Ramos (cell line): ENCODE measurements around the gene MYBPHL.

ENCODE experiments used
- in situ Hi-C: fragments of 300-500 bp; cut with MboI; formaldehyde crosslinking; loops from one replicate; pipeline ENCODE4 v1.14.3; 2022; ENCODE audit warnings: low sequenced_read_pairs; ENCODE audit not compliant: unreplicated experiment

Gene MYBPHL

DNA sequence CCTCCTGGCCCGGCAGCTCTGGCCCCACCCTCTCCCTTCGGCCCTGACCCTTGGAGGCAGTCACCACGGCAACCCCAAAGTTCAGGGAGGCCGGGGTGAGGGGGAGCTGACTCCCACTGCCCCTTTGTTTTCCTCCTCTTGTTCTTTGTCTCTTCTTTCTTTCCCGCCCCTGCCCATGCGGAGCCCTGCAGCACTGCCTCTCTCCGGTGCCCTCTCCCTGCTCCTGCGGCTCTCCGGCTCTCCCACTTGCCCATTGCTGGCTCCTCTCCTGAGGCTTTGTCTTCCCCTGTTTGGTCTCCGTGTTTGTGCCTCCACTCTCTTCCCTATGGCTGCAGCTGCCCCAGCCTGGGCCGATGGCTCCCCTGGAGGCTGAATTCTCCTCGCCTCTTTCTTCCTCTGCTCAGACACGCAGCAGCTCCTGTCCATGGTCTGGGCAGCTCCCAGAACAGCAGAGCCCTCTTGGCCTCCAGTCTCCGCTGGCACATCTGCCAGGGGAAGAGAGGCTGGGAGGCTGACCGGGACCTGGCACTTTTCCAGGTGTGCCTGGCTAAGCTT is 51.6 kb downstream of the MYBPHL start:
- in situ Hi-C loops = no loop called here

DNA sequence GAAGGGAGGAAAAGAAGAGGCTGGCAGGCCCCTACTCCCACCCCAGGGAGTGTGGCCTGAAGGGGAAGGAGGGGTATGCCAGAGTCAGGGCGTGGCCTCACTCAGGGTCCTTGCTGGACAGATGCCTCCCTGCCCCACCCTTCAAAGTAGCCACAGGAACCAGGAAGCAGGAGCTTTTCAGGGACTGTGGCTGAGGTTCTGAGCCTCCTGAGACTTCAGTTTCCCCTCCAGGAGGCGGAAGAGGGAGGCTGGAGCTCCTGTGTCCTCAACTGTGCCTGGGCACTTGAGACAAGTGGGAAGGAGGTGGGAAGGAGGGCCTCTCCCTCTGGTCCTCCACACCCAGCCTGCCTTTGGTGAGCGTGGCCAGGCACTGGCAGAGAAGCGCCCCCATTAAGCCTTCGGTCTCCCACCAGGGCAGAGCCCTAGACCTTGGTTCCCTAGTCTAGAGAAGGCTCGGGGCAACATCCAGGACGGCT is 52.2 kb downstream of the MYBPHL start:
- in situ Hi-C loops = no loop called here

DNA sequence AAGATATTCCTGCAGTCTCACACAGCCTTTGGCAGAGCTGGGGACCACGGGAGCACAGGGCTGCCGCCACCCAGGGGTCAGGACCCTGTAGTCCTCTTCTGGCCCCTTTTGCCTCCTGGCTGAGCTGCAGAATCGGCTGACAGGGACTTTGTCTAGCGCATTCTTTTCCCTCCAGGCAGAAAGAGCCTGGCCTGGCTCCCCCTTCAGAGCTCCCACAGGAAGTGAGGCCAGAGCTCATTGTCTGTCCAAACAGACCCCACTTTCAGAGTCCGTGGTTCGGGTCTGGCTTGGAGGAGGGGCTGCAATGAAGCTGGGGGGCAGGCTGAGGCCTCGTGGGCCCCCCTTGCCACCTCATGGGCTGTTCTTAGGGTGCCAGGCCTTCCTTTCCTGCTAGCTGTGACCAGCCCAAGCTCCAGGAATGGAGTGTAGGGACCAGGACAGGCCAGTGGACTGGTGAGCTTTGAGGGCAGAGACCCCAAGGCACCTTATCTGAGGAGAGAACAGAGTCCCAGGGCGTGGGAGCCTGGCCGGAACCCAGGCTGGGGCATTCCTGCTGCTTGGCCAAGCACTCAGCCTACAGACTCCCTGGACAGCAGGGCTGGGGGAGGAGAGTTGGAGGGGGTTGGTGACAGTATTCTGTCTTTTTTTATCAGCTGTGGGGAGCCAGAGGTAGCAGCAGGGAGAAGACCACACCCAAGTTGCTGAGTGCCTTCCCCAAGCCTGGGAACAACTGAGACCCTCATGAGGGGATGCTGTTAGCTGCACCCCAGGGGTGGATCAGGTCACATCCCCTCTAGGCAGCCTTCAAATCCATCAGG is 52.8 kb downstream of the MYBPHL start:
- in situ Hi-C loops = no loop called here

DNA sequence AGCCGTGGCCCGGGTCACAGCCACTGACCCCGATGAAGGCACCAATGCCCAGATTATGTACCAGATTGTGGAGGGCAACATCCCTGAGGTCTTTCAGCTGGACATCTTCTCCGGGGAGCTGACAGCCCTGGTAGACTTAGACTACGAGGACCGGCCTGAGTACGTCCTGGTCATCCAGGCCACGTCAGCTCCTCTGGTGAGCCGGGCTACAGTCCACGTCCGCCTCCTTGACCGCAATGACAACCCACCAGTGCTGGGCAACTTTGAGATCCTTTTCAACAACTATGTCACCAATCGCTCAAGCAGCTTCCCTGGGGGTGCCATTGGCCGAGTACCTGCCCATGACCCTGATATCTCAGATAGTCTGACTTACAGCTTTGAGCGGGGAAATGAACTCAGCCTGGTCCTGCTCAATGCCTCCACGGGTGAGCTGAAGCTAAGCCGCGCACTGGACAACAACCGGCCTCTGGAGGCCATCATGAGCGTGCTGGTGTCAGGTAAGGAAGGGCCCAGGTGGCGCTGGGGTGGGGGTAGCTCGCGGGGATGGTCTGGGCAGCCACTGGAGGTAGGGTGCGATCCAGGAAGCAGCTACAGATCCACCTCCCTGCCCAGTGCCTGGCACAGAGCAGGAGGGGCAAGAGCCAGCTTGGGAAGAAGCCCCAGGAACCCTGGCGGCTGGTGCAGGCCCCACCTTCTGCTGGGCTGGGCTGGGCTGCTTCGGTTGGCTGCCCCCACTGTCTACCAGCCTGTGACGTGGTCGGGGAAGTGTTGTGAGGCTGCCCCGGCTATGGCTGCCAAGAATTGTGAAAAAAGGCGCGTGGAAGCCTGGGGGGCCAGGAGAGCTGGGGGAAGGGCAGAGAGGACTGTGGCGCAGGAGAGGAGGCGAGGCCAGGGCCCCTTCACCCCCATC is 53.7 kb downstream of the MYBPHL start:
- in situ Hi-C loops = no loop called here

DNA sequence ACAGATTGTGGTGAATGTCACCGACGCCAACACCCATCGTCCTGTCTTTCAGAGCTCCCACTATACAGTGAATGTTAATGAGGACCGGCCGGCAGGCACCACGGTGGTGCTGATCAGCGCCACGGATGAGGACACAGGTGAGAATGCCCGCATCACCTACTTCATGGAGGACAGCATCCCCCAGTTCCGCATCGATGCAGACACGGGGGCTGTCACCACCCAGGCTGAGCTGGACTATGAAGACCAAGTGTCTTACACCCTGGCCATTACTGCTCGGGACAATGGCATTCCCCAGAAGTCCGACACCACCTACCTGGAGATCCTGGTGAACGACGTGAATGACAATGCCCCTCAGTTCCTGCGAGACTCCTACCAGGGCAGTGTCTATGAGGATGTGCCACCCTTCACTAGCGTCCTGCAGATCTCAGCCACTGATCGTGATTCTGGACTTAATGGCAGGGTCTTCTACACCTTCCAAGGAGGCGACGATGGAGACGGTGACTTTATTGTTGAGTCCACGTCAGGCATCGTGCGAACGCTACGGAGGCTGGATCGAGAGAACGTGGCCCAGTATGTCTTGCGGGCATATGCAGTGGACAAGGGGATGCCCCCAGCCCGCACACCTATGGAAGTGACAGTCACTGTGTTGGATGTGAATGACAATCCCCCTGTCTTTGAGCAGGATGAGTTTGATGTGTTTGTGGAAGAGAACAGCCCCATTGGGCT is 54.5 kb downstream of the MYBPHL start:
- in situ Hi-C loops = no loop called here

DNA sequence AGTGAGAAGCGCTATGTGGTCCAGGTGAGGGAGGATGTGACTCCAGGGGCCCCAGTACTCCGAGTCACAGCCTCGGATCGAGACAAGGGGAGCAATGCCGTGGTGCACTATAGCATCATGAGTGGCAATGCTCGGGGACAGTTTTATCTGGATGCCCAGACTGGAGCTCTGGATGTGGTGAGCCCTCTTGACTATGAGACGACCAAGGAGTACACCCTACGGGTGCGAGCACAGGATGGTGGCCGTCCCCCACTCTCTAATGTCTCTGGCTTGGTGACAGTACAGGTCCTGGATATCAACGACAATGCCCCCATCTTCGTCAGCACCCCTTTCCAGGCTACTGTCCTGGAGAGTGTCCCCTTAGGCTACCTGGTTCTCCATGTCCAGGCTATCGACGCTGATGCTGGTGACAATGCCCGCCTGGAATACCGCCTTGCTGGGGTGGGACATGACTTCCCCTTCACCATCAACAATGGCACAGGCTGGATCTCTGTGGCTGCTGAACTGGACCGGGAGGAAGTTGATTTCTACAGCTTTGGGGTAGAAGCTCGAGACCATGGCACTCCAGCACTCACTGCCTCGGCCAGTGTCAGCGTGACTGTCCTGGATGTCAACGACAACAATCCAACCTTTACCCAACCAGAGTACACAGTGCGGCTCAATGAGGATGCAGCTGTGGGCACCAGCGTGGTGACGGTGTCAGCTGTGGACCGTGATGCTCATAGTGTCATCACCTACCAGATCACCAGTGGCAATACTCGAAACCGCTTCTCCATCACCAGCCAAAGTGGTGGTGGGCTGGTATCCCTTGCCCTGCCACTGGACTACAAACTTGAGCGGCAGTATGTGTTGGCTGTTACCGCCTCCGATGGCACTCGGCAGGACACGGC is 55.3 kb downstream of the MYBPHL start:
- in situ Hi-C loops = no loop called here

DNA sequence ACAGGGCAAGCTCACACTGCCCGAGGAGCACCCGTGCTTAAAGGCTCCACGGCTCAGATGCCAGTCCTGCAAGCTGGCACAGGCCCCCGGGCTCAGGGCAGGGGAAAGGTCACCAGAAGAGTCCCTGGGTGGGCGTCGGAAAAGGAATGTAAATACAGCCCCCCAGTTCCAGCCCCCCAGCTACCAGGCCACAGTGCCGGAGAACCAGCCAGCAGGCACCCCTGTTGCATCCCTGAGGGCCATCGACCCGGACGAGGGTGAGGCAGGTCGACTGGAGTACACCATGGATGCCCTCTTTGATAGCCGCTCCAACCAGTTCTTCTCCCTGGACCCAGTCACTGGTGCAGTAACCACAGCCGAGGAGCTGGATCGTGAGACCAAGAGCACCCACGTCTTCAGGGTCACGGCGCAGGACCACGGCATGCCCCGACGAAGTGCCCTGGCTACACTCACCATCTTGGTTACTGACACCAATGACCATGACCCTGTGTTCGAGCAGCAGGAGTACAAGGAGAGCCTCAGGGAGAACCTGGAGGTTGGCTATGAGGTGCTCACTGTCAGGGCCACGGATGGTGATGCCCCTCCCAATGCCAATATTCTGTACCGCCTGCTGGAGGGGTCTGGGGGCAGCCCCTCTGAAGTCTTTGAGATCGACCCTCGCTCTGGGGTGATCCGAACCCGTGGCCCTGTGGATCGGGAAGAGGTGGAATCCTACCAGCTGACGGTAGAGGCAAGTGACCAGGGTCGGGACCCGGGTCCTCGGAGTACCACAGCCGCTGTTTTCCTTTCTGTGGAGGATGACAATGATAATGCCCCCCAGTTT is 56.1 kb downstream of the MYBPHL start:
- in situ Hi-C loops = no loop called here

DNA sequence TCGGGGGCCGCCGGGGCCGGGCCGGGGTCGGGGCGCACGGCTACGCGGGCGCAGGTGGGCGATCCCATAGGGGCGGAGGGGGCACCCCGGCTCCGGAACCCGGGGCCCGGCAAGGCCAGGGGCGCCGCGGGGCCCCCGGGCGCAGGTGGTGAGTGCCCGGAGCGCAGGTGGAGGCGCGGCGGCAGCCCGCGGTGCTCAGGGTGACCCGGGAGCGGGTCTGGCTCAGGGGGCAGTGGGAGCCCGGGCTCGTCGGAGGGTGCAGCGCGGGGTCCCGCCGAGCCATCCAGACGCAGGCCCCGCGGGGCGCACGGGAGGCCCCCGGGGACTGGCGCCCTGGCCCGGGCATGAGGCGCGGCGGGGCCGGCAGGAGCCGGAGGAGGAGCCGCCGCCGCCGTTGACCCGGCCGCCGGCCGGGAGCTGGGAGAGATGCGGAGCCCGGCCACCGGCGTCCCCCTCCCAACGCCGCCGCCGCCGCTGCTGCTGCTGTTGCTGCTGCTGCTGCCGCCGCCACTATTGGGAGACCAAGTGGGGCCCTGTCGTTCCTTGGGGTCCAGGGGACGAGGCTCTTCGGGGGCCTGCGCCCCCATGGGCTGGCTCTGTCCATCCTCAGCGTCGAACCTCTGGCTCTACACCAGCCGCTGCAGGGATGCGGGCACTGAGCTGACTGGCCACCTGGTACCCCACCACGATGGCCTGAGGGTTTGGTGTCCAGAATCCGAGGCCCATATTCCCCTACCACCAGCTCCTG is 57.0 kb downstream of the MYBPHL start:
- in situ Hi-C loops = no loop called here

DNA sequence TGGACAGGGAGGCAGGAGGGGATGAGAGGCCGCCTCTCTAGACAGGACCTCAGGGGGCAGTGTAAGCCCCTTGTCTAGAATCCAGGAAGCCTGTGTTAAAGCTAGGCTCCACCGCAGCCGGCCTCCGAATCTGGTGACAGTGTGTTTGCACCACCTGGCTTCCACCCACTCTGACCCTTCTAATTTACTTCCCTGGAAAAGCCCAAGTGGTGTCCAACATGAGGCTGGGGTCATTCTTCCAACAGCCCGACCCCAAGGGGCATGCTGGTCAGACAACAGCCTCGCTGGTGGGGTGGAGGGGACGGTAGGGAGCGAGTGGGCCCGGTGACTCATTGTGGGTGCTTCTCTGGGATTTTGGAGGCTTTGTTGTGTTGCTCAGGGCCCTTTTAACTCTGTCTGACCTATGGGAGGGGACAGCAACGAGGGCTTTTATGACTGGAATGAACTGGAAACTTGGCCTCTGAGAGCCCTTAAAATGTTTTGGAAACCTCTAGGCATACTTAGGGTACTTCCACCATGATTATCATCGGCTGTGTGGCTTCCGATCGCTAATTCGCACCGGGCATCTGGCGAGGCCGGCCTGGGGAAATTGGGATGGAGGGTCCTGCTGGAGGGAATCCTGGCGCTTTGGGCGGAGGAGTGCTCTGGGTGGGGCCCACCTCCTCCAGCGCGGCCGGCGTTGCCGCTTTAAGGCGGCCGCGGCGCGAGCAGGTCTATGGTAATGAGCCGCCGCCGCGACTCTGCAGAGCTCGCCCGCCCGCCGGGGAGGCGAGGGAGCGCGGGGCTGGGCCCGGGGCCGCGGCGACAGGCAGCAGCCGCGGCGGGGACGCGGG is 57.8 kb downstream of the MYBPHL start, which contains the start of gene CELSR2:
Gene CELSR2 (plus strand): TSS at position 743 of the 833 bp plus-strand sequence. CDS start 541 bp downstream, outside the sequence.
- in situ Hi-C loops = no loop called here

DNA sequence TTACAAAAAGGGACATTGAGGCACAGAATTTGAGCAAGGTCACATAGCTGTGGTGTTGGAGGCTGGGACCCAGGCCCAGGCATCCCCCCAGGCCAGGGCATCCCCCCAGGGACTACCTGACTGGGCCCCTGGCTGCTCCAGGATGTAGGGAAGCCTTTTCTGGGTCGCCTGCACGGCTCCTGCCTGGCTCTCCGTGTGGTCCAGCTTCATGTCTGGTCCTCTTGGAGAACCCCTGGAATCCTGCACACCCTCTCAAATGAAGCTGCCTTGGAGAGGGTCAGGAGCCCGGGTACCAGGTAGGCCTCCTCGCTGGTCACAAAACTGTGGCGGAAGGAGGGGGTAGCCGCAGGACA is 58.4 kb downstream of the MYBPHL start:
- in situ Hi-C loops = no loop called here

DNA sequence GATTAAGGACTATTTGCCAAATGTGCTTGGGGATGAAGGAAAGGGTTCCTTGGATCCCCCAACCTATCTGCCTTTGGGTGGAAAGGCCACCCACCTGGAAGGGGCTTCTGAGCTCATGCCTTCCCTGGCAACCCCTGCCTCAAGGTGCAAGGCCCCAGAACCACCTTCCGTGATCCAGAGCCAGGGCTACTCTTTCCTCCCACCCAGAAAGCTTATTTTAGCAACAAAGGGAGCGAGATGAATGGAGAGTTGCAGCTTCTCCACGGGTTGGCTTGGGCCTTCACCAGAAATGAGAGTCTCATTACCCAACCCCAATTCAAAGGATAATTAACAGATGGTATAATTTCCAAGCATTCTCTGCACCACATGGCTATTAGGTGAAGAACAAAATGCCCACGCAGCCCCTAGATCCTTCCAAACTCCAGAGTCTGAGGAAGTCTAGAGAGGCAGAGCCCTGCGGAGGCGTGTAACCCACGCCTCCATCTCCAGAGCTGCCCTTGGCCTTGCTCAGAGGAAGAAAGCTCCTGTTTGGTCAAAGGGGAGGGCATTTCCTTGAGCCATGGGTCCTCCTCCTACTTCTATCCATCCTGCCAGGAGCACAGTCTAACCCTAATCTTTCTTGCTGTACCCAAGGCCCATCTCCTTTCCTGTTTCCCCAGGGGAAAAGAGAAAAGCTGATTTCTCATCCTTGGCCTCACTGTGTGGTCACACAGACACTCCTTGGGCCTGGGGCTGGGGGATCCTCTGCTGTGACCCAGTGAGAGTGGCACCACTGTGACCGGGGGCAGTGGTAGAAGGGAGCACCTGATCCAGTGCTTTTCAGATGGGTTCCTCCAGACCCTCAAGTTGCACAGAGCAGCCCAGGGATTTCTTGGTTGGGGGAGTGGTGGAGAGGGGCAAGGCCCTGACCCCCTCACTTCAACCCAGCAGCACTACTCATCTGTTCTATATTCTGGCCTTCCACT is 59.1 kb downstream of the MYBPHL start:
- in situ Hi-C loops = no loop called here

DNA sequence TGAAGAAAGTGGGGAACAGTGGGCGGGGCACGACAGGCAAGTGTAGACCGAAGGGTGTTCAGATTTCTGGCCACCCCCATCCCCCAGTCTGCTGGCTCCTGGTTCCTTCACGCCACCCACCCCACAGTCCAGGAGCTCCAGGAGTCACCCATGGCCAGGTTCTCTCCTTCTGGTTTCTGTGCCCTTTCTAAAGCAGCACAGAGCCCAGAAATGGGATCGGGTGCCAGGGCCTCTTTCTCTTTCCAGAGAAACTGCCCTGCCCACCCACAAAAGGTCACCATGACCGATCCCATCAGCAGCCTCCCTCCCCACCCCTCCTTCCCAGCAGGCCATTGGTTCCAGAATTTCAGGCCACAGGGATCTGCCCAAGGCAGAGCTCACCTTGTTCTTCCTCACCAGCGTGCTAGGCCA is 60.7 kb downstream of the MYBPHL start:
- in situ Hi-C loops = no loop called here

DNA sequence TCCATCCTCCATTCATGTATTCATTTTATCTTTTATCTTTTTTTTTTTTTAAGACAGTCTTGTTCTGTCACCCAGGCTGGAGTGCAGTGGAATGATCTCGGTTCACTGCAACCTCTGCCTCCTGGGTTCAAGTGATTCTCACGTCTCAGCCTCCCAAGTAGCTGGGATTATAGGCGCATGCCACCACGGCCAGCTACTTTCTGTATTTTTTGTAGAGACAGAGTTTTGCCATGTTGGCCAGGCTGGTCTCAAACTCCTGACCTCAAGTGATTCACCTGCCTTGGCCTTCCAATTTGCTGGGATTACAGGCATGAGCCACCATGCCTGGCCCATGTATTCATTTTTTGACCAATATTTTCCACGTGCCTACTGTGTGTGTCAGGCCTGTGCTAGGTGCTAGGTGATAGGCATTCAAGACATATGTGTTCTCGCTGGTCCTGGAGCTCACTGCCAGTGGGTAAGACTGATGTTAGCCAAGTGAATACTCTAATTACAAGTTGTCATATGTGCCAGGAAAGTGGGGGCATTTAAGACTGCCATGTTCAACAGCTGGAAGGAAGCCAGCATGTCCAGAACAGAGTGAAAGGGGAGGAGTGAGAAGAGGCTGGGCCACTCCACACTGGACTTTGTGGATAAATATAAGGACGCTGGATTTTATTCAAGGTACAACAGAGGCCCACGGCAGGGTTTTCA is 62.8 kb downstream of the MYBPHL start:
- in situ Hi-C loops = no loop called here

DNA sequence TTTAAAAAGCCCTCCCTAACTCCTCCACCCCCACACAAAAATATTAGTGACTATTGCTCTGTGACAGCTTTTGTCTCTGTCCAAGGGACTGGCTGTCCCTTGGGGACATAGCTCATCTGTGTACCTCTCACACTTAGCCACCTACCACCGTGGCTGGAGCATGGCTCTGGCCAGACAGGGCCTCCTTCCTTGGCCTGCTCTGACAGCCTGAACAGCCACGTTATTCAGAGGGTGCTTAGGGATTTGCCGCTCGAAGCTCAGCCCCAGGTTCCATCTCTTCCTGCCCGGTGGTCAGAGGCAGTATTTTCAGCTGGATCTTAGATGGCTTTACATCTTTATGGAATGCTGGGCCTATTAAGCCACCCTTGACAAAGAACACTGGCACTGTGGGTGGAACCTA is 63.6 kb downstream of the MYBPHL start:
- in situ Hi-C loops = no loop called here

DNA sequence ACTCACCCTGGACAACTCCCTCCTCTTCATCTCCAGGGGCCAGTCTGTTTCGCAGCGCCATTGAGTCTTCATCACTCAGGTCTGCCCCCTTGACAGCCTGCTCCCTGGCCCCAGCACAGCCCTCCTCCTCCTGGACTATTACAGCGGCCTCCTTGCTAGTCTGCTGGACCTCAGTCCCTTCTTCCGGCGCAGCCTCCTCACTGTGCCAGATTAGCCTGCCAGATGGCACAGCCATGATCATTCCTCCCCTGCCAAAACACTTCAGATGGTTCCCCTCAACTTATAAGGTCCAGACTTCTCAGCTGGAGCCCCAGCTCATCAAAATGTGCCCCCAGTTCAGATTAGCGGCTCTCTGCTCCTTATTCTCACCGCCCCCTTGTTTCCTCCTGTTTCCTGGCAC is 64.4 kb downstream of the MYBPHL start:
- in situ Hi-C loops = no loop called here
